Kidney (tissue), 14 donors: ENCODE results near the gene CLEC16A. TPM values are rescaled to one million over a fixed set of nuclear protein-coding genes. Genes with fewer than 3 reads are reported as not detected.

ENCODE experiments used
- DNase-seq, 5 donors: peaks; one replicate each; pipeline ENCODE4 v3.0.0-alpha.2; 2013 to 2020
- FAIRE-seq: peaks from 2 replicates; lab custom pipeline; 2012; peaks lifted over from hg19 to GRCh38; lab: Jason Lieb, UNC
- H3K27ac ChIP-seq, 2 donors: one replicate each; pipeline ENCODE4 v1.7.0; 2013; ENCODE audit warnings: low read depth in 2 of 2, low read length in 2 of 2, inconsistent platforms in 1 of 2
- H3K27me3 ChIP-seq: one replicate; pipeline ENCODE4 v1.7.1; 2013; ENCODE audit warnings: low read length, inconsistent platforms; ENCODE audit not compliant: control insufficient read depth, insufficient read depth
- H3K36me3 ChIP-seq, 3 donors: one replicate each; pipeline versions ENCODE4 v1.7.0 to v1.7.1; 2013; ENCODE audit warnings: low read length in 3 of 3, control low read depth in 1 of 3, inconsistent platforms in 1 of 3; ENCODE audit not compliant: insufficient read depth in 3 of 3, control insufficient read depth in 2 of 3
- H3K4me1 ChIP-seq, 3 donors: one replicate each; pipeline versions ENCODE4 v1.7.0 to v1.7.1; 2013; ENCODE audit warnings: low read length in 3 of 3, inconsistent platforms in 1 of 3, low read depth in 1 of 3; ENCODE audit not compliant: control insufficient read depth in 2 of 3, insufficient read depth in 2 of 3
- H3K4me3 ChIP-seq, 3 donors: one replicate each; pipeline versions ENCODE4 v1.7.0 to v1.8.1; 2013; ENCODE audit warnings: low read length in 3 of 3, control low read depth in 1 of 3, inconsistent platforms in 1 of 3
- H3K9ac ChIP-seq, 3 donors: one replicate each; pipeline versions ENCODE4 v1.7.0 to v1.7.1; 2013; ENCODE audit warnings: low read length in 3 of 3, control low read depth in 1 of 3, inconsistent platforms in 1 of 3
- H3K9me3 ChIP-seq, 3 donors: one replicate each; pipeline versions ENCODE4 v1.7.0 to v1.7.1; 2013; ENCODE audit warnings: low read length in 3 of 3, control low read depth in 1 of 3, inconsistent platforms in 1 of 3; ENCODE audit not compliant: control insufficient read depth in 2 of 3, insufficient read depth in 1 of 3
- CTCF ChIP-seq: IDR thresholded peaks from 3 replicates; pipeline ENCODE4 v1.5.1; 2012; ENCODE audit warnings: mild to moderate bottlenecking, moderate library complexity, borderline replicate concordance; ENCODE audit not compliant: insufficient read depth; ENCODE audit errors: extremely low read depth
- intact Hi-C: fragments of 100-400 bp; cut with DNase I; formaldehyde crosslinking; loops from one replicate; pipeline ENCODE4 v1.11.1; 2022
- polyA plus RNA-seq: library from polyadenylated mRNA; stranded (reverse); fragments of 350-450 nt; fragmentation: Illumina TruSeq; extraction: RNeasy Lipid Tissue Mini Kit (QIAGEN cat#74804); gene quantifications from one replicate; pipeline ENCODE4 v1.2.3, GENCODE V29; 2014; ENCODE audit warnings: low read depth, low replicate concordance; ENCODE audit not compliant: insufficient read depth
- total RNA-seq: library from RNA; stranded (reverse); fragmentation: NEBNext Ultra II Directional; extraction: Animal tissue kit (Norgen Biotek cat#: 25700); gene quantifications from one replicate; pipeline ENCODE4 v1.2.1, GENCODE V29; 2021
- donor health status: control.
- donor health status: control.
- donor health status: control.
- donor health status: control.
- donor health status: control.
- donor health status: DM: yes; HTN: yes; CAD: no.
- donor health status: Normal renal cell carcinoma (clear cell type).

The CLEC16A gene
- total and polyA plus RNA-seq, 2 donors from 2014 or later: 10.8 to 51.9 TPM

- intact Hi-C loops: no loop called here
- no peak for FAIRE-seq
These were observed 141.6 kb downstream of the CLEC16A start for GRCh38 chr16:11085916-11086315.

GRCh38 chr16:11087691-11088073, 143.3 kb downstream of the CLEC16A start:
- H3K27ac ChIP-seq: no peak overlapping the region
- peaks cover 0 to 2% (median 0%) of the 10 kb centered on the region in 3 donors for H3K36me3 ChIP-seq
- intact Hi-C loops: no loop called here
- H3K4me1 ChIP-seq: peaks cover 5 to 18% (median 10%) of the 10 kb centered on the region in 3 donors
- H3K27me3 ChIP-seq: no peaks in the 10 kb centered on the region
- H3K4me3 ChIP-seq: no peak overlapping the region
- no peak overlapping the region for H3K9ac ChIP-seq
- FAIRE-seq (no peak), DNase-seq (no peak)
- H3K9me3 ChIP-seq: no peaks in the 10 kb centered on the region
- no peak for TF ChIP-seq CTCF

More at GRCh38 chr16:11085916-11086315, 141.6 kb downstream of the CLEC16A start:
- DNase-seq: no peak
- Histone ChIP-seq H3K27ac (no peak overlapping the region), H3K27me3 (no peaks in the 10 kb centered on the region), H3K9me3 (no peaks in the 10 kb centered on the region), H3K36me3 (peaks cover 0 to 2% (median 0%) of the 10 kb centered on the region in 3 donors), H3K4me3 (no peak overlapping the region), H3K9ac (no peak overlapping the region), H3K4me1 (peaks cover 8 to 23% (median 10%) of the 10 kb centered on the region in 3 donors)
- no peak for TF ChIP-seq CTCF

- no peak overlapping the region for H3K27ac ChIP-seq
- H3K36me3 ChIP-seq: peaks cover 0 to 2% (median 0%) of the 10 kb centered on the region in 3 donors
- no peak overlapping the region for H3K4me3 ChIP-seq
- peaks cover 5 to 18% (median 10%) of the 10 kb centered on the region in 3 donors for H3K4me1 ChIP-seq
- FAIRE-seq: no peak
- intact Hi-C loops: no loop called here
- TF ChIP-seq CTCF: no peak
- H3K27me3 ChIP-seq: no peaks in the 10 kb centered on the region
- no peak for DNase-seq
- H3K9me3 ChIP-seq: no peaks in the 10 kb centered on the region
- H3K9ac ChIP-seq: no peak overlapping the region
These were observed 143.8 kb downstream of the CLEC16A start for GRCh38 chr16:11088074-11088730.

GRCh38 chr16:11088831-11089230, 144.5 kb downstream of the CLEC16A start:
- FAIRE-seq (no peak), DNase-seq (no peak)
- peaks cover 6 to 15% (median 10%) of the 10 kb centered on the region in 3 donors for H3K4me1 ChIP-seq
- no peak overlapping the region for H3K4me3 ChIP-seq
- no peak for TF ChIP-seq CTCF
- peaks cover 0 to 2% (median 0%) of the 10 kb centered on the region in 3 donors for H3K36me3 ChIP-seq
- no peaks in the 10 kb centered on the region for H3K9me3 ChIP-seq
- no peak overlapping the region for H3K27ac ChIP-seq
- intact Hi-C loops: no loop called here
- no peak overlapping the region for H3K9ac ChIP-seq
- no peaks in the 10 kb centered on the region for H3K27me3 ChIP-seq
